ENCODE results near the gene PEF1. TPM values are rescaled to one million over a fixed set of nuclear protein-coding genes. Genes with fewer than 3 reads are reported as not detected.

Gene PEF1
- total RNA-seq, 1 donor from 2014 or later: 70.9 TPM

DNA sequence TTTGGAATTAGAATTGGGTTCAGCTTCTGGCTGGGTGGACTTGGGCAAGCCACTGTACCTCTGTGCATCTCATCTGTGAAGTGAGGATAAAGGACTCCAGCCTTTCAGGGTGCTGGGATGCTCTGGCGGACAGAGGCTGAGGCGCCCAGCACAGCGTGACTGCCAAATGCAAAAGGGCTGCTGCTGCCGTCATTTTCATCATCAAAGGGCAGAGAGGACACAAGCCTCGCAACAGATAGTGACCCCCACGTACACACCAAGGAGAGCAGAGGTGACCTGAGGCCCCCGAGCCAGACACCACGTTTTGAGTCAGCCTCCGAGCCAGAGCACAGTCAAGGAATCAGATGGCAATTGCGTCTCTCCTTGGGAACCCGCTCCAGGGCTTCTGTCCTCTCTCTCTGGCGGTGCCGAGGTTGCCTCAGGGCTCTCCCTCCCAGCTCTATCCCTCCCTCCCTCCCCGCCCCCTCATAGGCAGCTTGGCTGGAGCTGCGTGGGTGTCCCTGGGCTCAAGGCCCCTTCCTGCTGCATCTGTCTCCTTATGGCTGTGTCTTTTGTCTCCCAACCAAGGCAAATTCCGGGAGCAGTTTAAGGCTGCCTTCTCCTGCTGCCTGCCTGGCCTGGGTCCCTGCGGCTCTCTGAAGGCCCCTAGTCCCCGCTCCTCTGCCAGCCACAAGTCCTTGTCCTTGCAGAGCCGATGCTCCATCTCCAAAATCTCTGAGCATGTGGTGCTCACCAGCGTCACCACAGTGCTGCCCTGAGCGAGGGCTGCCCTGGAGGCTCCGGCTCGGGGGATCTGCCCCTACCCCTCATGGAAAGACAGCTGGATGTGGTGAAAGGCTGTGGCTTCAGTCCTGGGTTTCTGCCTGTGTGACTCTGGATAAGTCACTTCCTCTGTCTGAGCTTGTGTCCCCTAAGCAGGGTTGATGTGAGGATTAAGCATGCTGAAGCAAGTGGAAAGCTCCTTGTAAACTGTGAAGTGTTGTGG, 18.2 kb downstream of the PEF1 start:
- Mint-ChIP-seq H3K4me3 (ENCODE audit: unreplicated experiment) (no peak overlapping the region), H3K9me3 (ENCODE audit: unreplicated experiment) (no peaks in the 10 kb centered on the region), H3K4me1 (ENCODE audit: unreplicated experiment) (no peaks in the 10 kb centered on the region), H3K27ac (ENCODE audit: unreplicated experiment) (no peak overlapping the region), H3K36me3 (ENCODE audit: low read depth, unreplicated experiment) (peaks cover 29% of the 10 kb centered on the region), H3K27me3 (ENCODE audit: unreplicated experiment) (peaks cover 3% of the 10 kb centered on the region)
- TF ChIP-seq, protein P1, sequence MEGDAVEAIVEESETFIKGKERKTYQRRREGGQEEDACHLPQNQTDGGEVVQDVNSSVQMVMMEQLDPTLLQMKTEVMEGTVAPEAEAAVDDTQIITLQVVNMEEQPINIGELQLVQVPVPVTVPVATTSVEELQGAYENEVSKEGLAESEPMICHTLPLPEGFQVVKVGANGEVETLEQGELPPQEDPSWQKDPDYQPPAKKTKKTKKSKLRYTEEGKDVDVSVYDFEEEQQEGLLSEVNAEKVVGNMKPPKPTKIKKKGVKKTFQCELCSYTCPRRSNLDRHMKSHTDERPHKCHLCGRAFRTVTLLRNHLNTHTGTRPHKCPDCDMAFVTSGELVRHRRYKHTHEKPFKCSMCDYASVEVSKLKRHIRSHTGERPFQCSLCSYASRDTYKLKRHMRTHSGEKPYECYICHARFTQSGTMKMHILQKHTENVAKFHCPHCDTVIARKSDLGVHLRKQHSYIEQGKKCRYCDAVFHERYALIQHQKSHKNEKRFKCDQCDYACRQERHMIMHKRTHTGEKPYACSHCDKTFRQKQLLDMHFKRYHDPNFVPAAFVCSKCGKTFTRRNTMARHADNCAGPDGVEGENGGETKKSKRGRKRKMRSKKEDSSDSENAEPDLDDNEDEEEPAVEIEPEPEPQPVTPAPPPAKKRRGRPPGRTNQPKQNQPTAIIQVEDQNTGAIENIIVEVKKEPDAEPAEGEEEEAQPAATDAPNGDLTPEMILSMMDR (IDR thresholded peaks at IDR 0.05; ENCODE audit: unreplicated experiment): no peak
- no peak for DNase-seq (ENCODE audit: low spot score)

DNA sequence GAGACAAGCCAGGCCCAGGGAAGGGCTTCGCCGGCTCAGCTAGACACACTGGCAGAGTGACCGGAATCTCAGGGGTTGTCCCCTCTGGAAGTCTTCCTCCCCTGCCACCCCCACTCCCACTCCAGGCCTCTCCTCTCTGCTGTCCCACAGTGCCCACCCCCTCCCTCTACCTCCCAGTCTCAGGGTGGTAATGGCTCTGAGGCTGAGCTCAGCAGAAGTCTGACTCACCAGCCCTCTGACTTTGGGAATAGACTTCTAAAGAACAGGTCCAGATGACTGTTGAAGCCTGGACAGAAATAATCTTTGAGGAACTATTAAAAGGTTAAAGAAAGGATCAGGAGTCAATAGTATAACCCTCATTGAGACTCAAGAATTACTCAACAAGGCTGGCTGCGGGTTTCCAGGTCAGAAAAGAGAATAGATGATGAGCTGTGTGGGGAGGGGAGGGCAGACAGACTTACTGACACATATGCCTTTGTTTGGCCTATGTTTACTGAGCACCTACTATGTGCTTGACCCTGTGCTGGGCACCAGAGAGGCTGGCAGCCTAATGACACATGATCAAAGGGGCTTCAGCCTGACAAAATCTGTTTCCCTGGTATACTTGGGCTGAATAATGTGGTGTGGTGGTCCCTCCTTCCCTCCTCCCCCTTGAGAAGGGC, 19.0 kb downstream of the PEF1 start:
- Mint-ChIP-seq H3K9me3 (ENCODE audit: unreplicated experiment) (no peaks in the 10 kb centered on the region), H3K27ac (ENCODE audit: unreplicated experiment) (no peak overlapping the region)
- TF ChIP-seq, protein P1 (IDR thresholded peaks at IDR 0.05; ENCODE audit: unreplicated experiment): no peak

DNA sequence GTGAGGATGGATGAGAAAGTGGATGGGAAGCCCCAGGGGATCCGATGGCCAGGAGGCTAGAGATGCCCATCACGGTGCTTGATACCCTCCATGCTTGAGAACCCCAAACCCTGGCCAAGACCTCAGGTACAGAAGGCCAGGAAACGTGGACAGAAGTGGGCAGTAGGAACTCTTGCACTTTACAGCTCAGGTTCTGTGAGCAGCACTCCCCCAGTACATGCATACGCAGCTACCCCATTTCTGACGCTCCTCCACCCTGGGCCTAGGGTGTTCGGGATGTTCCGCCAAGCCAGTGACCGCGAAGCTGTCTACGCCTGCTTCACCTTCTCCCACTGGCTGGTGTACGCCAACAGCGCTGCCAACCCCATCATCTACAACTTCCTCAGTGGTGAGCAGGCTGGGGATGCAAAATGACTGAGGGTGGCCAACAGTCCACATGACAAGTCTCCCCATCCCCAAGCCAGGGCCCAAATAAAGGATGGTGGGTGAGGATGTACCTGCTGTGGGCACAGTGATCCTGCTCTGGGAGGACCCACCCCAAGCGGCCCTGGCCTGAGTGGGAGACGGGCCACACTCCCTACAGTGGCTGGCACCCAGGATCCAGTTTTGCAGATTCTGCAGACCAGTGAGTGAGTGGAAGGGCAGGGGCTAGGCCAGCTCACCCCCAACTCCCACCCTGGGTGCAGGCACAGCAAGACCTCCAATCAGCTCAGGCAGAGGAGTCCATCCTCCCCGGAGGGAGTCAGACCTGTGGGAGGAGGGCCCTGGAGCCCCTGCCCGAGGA, 19.8 kb downstream of the PEF1 start:
- peaks cover 3% of the 10 kb centered on the region for H3K27me3 Mint-ChIP-seq (ENCODE audit: unreplicated experiment)
- no peak overlapping the region for H3K4me3 Mint-ChIP-seq (ENCODE audit: unreplicated experiment)
- peaks cover 18% of the 10 kb centered on the region for H3K36me3 Mint-ChIP-seq (ENCODE audit: low read depth, unreplicated experiment)

More for the DNA sequence above, 19.0 kb downstream of the PEF1 start:
- Mint-ChIP-seq H3K27me3 (ENCODE audit: unreplicated experiment) (peaks cover 3% of the 10 kb centered on the region), H3K4me3 (ENCODE audit: unreplicated experiment) (no peak overlapping the region), H3K36me3 (ENCODE audit: low read depth, unreplicated experiment) (peaks cover 24% of the 10 kb centered on the region), H3K4me1 (ENCODE audit: unreplicated experiment) (no peaks in the 10 kb centered on the region)
- no peak for DNase-seq (ENCODE audit: low spot score)

DNA sequence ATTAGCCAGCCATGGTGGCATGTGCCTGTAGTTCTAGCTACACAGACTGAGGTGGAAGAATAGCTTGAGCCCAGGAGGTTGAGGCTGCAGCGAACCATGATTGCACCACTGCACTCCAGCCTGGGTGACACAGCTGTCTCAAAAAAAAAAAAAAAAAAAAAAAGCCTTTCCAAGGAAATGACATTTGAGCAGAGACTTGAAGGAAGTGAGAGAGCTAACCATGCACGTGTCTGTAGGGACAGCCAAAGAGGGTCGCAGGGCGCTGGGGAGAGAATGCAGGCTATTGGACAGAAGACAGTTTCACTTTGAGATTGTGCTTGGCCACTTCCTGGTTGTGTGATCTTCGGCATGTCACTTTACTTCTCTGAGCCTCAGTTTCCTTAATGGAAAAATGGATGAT, 20.4 kb downstream of the PEF1 start:
- Mint-ChIP-seq H3K27me3 (ENCODE audit: unreplicated experiment) (peaks cover 3% of the 10 kb centered on the region), H3K36me3 (ENCODE audit: low read depth, unreplicated experiment) (peaks cover 14% of the 10 kb centered on the region), H3K27ac (ENCODE audit: unreplicated experiment) (no peak overlapping the region), H3K4me1 (ENCODE audit: unreplicated experiment) (peaks cover 12% of the 10 kb centered on the region), H3K4me3 (ENCODE audit: unreplicated experiment) (no peak overlapping the region), H3K9me3 (ENCODE audit: unreplicated experiment) (no peaks in the 10 kb centered on the region)
- DNase-seq (ENCODE audit: low spot score): no peak
- TF ChIP-seq, protein P1 (IDR thresholded peaks at IDR 0.05; ENCODE audit: unreplicated experiment): no peak

More for the DNA sequence above, 19.8 kb downstream of the PEF1 start:
- TF ChIP-seq, protein P1 (IDR thresholded peaks at IDR 0.05; ENCODE audit: unreplicated experiment): no peak
- H3K4me1 Mint-ChIP-seq (ENCODE audit: unreplicated experiment): peaks cover 6% of the 10 kb centered on the region
- no peak for DNase-seq (ENCODE audit: low spot score)
- H3K9me3 Mint-ChIP-seq (ENCODE audit: unreplicated experiment): no peaks in the 10 kb centered on the region
- no peak overlapping the region for H3K27ac Mint-ChIP-seq (ENCODE audit: unreplicated experiment)

Measured in endothelial cell (in vitro differentiated cells).